Adrenal gland (tissue), 5 donors: ENCODE measurements around the gene TMEM232.

Source experiments
- POLR2A ChIP-seq, 2 donors: fragments of 450-650 bp; IDR thresholded peaks; one replicate each; pipeline ENCODE4 v1.6.1; 2017; ENCODE audit warnings: antibody characterized with exemption in 2 of 2, mild to moderate bottlenecking in 2 of 2, moderate library complexity in 1 of 2
- TF ChIP-seq, protein P1 (sequence below), 6 experiments: fragments of 450-650 bp in 4 of 6; fragments of 200-600 bp in 2 of 6; sonication (generic) in 1 of 6; IDR thresholded peaks; 1 replicate in 5 of 6; 2 replicates in 1 of 6; pipeline versions ENCODE4 v1.5.1 to v1.8.0; 2016 to 2021; ENCODE audit warnings: antibody characterized with exemption in 6 of 6, mild to moderate bottlenecking in 2 of 6, moderate library complexity in 1 of 6
- donor health status: DM: no; HTN: no; CAD: no.

DNA sequence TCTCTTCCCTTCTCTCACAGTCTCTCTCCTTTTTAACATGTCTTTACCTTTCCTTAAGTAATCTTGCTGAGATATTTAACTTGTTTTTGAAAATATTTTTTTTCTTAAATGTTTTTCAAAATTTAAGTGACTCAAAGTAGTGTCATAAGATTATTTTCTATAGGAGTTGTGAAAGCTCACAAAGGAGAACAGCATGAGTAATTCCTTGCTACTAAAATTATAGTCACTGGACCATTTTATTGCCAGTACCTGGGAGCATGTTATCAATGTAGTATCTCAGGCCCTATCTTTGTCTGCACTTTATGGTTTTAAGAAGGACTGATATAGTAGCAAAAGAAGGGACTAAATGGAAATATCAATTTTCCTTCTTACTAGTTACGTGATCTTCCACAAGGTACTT, 181.9 kb downstream of the TMEM232 start:
- TF ChIP-seq POLR2A (IDR thresholded peaks at IDR 0.05) = no peak
- TF ChIP-seq, protein P1, sequence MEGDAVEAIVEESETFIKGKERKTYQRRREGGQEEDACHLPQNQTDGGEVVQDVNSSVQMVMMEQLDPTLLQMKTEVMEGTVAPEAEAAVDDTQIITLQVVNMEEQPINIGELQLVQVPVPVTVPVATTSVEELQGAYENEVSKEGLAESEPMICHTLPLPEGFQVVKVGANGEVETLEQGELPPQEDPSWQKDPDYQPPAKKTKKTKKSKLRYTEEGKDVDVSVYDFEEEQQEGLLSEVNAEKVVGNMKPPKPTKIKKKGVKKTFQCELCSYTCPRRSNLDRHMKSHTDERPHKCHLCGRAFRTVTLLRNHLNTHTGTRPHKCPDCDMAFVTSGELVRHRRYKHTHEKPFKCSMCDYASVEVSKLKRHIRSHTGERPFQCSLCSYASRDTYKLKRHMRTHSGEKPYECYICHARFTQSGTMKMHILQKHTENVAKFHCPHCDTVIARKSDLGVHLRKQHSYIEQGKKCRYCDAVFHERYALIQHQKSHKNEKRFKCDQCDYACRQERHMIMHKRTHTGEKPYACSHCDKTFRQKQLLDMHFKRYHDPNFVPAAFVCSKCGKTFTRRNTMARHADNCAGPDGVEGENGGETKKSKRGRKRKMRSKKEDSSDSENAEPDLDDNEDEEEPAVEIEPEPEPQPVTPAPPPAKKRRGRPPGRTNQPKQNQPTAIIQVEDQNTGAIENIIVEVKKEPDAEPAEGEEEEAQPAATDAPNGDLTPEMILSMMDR (IDR thresholded peaks at IDR 0.05) = no peak
